GM21390 (cell line): ENCODE data around the gene CLIC2.
A peak's percentile ranks its signal among the peaks of the same experiment; 100 is the strongest.

Experiments used
- ATAC-seq: cut with Tn5 transposase; IDR thresholded peaks from one replicate; pipeline ENCODE4 v1.9.1; 2021; ENCODE audit not compliant: unreplicated experiment

CLIC2 gene

DNA sequence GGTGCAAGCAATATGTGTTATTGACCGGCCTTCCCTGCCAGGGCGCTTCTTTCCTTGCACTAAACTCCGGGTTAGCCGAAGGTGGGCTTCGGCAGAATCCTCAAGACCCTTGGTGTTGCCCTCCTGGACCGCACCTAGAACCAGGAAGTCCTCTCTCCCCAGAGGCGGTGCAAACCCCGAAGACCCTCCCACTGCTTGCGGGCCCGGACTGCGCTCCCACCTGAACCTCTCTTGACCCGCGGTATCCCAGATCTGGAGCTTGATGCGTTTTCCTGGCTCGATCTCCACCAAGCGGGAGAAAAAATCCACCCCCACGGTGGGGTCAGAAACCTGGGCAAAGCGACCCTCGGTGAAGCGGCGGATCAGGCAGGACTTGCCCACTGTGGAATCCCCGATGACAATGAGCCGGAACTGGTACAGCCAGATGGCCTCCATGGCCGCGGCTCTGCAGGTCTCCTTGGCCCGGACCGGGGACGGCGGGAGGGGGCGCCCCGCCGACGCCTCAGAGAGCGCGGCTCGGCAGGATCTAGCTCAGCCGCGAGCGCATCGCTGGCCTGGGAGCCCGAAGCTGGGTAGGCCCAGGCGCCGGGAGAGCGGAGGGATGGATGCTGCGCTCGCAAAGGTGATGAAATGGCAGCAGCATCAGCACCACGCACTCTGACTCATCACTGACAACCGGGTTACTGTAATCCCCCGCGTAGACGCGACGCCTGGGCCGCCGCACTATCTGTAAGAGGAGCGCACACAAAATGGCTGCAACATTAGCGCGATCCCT is 70.4 kb downstream of the CLIC2 start, which contains the start of gene RAB39B:
Gene RAB39B, minus strand, starts transcription at position 638 of the 775 bp plus-strand sequence. Its CDS starts 203 bp downstream, at position 435.
- peak; percentile 90 for ATAC-seq

DNA sequence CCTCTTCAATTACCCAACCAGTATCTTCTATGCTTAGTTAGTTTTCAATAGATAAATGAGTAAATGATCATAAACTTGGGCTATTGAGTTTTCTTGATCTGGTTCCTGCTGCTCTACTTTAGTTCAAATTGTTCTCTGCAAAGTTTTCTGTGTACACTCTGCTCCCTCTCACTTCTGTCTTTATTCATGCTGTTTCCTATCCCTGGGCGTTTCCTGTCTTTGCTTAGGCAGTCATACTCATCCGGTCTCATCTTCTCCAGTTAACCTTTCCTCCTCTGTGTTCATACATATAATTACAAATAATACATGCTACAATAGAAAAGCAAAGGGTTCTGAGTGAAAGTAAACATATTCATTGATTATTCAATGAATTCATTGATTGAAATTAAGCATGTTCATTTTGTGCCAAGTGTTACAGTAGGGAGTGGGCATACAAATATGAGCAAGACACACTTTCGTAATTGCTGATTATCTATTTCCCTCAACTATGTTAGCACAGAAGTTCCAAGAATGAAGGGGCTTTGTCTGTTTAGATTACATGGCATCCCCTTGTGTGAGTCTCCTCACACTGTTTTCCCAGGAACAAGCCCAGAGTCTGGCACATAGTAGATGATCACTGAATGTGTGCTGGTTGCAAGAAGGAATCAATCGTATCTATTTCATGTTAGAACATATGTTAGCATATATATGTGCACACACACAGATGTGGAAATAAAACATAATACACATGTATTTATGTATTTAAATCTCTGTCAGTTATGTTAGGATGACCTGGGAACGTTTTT is 71.3 kb downstream of the CLIC2 start:
- no peak for ATAC-seq

DNA sequence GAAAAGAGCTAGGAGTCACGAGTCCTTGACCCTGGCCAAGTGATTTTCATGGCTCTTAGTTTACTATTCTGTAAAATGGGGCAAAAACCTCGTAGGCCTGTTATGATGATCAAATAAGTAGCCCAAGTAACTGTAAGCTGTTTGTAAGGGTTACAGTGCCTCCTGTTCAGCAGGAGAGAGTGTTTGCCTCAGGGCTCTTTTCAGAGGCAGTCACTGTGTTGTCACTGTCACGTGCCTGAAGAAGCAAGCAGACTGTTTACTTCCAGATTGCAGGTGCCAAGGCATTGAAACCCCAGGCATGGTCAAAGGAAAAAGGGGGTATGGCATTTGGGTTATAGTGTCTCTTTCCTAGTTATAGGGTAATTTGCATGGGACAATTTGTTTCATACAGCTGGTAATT is 74.7 kb downstream of the CLIC2 start:
- no peak for ATAC-seq

DNA sequence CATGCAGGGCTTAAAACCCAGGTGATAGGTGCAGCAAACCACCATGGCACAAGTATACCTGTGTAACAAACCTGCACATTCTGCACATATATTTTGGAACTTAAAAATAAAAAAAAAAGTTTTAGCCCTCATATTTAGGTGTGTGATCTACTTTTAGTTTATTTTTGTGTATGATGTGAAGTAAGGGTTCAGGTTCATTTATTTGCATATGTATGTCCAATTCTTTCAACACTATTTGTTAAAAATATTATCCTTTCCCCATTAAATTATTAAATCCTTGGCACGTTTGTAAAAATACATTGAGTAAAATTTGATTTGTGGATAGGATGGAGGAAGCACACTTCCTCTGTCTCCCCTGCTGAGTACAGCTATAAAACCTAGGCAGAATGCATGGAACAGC is 83.0 kb downstream of the CLIC2 start:
- no peak for ATAC-seq

DNA sequence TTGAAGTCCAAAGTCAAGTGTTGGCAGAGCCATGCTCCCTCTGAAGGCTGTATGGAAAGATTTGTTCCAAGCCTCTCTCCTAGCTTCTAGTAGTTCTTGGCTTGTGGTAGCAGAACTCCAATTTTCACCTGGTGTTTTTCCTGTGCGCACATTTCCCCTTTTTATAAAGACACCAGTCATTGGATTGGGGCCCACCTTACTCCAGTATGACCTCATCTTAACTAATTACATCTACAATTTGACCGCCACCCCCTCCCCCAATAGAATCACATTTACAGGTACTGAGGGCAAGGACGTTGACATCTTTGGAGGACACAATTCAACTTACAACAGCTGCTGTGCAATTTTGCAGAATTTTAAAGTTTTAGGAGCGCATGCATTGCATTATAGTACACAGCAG is 86.9 kb downstream of the CLIC2 start:
- no peak for ATAC-seq

DNA sequence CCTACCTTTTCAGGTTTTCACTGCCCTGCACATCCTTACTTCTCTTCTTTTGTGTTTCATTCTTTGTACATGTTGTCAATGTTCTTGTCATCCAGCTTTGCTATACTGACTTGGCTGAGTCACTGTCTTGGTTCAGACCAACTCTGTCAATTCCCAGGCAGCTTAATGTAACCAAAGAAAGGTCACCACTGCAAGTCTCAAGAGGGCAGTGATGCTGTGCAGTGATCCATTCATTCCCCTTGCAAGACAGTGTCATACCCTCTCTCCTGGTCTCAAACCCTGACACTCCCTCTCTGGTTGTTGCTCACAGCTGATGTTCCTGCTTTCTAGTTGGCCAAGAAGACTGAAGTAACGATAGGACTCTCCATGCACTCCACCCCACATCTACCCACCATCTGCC is 87.7 kb downstream of the CLIC2 start:
- no peak for ATAC-seq

DNA sequence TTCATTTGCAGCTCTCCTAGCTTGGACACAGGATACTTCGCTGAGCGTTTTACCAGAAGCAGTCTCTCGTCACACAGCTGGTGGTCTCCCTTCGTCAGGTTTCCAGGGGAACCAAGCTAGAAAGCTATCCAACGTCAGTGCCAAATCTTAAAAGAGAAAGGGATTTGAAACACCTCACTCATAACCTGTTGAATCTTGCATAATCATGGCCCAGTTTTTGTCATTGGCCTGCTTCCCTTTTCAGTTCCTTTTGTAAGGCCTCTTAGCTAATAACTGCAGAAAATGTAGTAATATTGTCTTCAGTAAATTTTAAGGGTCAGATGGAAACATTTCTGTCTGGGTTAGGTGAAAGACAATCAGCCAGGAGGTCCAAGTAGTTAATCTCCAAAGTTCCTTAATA is 92.1 kb downstream of the CLIC2 start:
- no peak for ATAC-seq

DNA sequence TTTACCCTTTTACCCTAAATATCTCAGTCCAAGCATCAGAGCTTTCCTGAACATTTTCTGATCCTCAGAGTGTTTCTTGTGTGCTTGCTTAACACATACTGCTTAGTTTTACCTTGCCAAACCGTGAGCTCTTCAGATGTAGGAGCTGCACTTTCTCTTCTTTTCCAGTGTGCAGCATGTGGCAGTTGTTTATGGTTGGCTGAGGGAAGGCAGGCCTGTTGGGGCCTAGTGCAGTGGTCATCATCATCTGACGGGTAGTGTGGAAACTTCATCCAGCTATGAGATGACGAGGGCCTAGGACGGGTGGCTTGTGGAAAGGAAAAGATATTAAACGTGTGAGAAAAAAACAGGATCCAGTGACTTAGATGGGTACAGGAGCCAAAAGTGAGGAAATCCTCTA is 96.7 kb downstream of the CLIC2 start:
- ATAC-seq, result no peak

DNA sequence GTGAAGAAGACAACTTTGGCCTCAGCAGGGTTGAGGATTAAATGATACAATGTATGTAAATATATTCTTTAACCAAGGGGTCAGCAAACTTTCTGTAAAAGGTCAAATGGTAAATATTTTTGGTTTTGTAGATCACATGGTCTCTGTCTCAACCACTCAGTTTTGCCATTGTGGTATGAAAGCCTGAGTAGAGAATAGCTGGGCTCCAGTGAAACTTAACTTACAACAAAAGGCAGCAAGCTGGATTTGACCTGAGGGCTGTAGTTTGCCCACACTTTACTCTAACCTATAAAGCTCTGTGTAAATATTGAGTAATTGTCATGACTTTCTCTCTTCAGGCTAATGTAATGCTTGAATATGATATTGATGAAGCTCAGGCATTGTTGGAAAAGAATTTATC is 98.5 kb downstream of the CLIC2 start:
- no peak for ATAC-seq

DNA sequence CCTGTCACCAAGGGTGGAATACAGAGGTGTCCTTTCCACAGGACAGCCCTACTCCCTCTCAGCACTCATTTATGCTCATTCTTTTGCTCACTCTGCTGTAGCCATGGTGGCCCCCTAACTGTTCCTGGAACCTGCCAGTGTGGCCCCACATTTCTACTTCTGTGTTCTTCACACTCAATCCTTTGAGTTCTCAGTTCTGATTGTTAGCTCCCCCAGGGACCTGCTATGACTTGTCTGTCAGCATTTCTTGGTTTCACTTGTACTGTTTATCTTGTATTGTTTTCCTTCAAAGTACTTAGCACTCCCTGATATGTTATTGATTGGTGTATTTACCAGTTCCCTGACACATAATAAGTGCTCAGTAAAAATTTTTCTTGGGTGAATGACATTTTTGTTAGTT is 103.3 kb downstream of the CLIC2 start:
- ATAC-seq, result peak; percentile 95
